WERI-Rb-1 (cell line): ENCODE data around the gene MS4A3.
"Not testable (repeated sequence)": the region's sequence is repeated elsewhere in the genome, so short reads cannot be mapped to it uniquely, and the experiment has no call there.

ENCODE experiments used
- DNase-seq: peaks from one replicate; pipeline ENCODE4 v3.0.0-alpha.2; 2020
- H3K27ac ChIP-seq: fragments of 250-450 bp; sonication (Bioruptor Pico); 2 replicates; pipeline ENCODE4 v1.5.1; 2020; ENCODE audit warnings: mild to moderate bottlenecking, moderate library complexity
- H3K27me3 ChIP-seq: fragments of 250-450 bp; sonication (Bioruptor Pico); 2 replicates; pipeline ENCODE4 v1.5.1; 2021; ENCODE audit warnings: mild to moderate bottlenecking, low read depth, moderate library complexity; ENCODE audit not compliant: insufficient read depth, severe bottlenecking
- H3K36me3 ChIP-seq: fragments of 250-450 bp; sonication (Bioruptor Pico); 2 replicates; pipeline ENCODE4 v1.5.1; 2020; ENCODE audit warnings: mild to moderate bottlenecking, moderate library complexity
- H3K4me3 ChIP-seq: 2 replicates; pipeline ENCODE4 v1.5.1; 2011; ENCODE audit warnings: low read depth, mild to moderate bottlenecking, control low read depth, low read length
- H3K9me3 ChIP-seq: fragments of 250-450 bp; sonication (Bioruptor Pico); 2 replicates; pipeline ENCODE4 v1.5.1; 2021; ENCODE audit warnings: mild to moderate bottlenecking, moderate library complexity; ENCODE audit not compliant: severe bottlenecking
- TF ChIP-seq, protein P1 (sequence below): IDR thresholded peaks from 2 replicates; pipeline ENCODE4 v1.5.1; 2011; ENCODE audit warnings: low read depth, mild to moderate bottlenecking, control low read depth, inconsistent platforms, low read length

Gene MS4A3

GRCh38 chr11:60087239-60087638, 30.8 kb downstream of the MS4A3 start:
- Histone ChIP-seq H3K9me3 (no peaks in the 10 kb centered on the region), H3K4me3 (no peak overlapping the region), H3K27ac (no peak overlapping the region), H3K27me3 (no peaks in the 10 kb centered on the region), H3K36me3 (no peaks in the 10 kb centered on the region)
- TF ChIP-seq, protein P1, sequence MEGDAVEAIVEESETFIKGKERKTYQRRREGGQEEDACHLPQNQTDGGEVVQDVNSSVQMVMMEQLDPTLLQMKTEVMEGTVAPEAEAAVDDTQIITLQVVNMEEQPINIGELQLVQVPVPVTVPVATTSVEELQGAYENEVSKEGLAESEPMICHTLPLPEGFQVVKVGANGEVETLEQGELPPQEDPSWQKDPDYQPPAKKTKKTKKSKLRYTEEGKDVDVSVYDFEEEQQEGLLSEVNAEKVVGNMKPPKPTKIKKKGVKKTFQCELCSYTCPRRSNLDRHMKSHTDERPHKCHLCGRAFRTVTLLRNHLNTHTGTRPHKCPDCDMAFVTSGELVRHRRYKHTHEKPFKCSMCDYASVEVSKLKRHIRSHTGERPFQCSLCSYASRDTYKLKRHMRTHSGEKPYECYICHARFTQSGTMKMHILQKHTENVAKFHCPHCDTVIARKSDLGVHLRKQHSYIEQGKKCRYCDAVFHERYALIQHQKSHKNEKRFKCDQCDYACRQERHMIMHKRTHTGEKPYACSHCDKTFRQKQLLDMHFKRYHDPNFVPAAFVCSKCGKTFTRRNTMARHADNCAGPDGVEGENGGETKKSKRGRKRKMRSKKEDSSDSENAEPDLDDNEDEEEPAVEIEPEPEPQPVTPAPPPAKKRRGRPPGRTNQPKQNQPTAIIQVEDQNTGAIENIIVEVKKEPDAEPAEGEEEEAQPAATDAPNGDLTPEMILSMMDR = no peak
- DNase-seq = no peak

DNA sequence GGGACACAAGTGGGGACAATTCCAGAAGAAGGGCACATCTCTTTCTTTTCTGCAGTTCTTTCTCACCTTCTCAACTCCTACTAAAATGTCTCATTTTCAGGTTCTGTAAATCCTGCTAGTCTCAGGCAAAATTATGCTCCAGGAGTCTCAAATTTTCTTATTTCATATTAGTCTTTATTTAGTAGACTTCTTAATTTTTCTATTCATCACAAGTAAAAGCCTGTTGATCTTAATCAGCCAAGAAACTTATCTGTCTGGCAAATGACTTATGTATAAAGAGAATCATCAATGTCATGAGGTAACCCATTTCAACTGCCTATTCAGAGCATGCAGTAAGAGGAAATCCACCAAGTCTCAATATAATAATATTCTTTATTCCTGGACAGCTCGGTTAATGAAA, 31.9 kb downstream of the MS4A3 start, which contains the start of gene MS4A2:
Gene MS4A2 (plus strand): TSS at position 301 of the 400 bp plus-strand sequence. CDS start 102 bp downstream, outside the sequence.
- Histone ChIP-seq H3K4me3 (no peak within 1 kb of the TSS), H3K27me3 (no peaks in the 10 kb centered on the region), H3K9me3 (no peaks in the 10 kb centered on the region), H3K36me3 (no peaks in the 10 kb centered on the region), H3K27ac (no peak within 1 kb of the TSS)
- DNase-seq = no peak
- TF ChIP-seq, protein P1 = no peak

GRCh38 chr11:60095477-60096120, 39.1 kb downstream of the MS4A3 start:
- no peaks in the 10 kb centered on the region for H3K36me3 ChIP-seq
- H3K27me3 ChIP-seq = no peaks in the 10 kb centered on the region
- DNase-seq = no peak
- no peak overlapping the region for H3K4me3 ChIP-seq
- TF ChIP-seq, protein P1 = no peak
- H3K27ac ChIP-seq = no peak overlapping the region
- no peaks in the 10 kb centered on the region for H3K9me3 ChIP-seq

DNA sequence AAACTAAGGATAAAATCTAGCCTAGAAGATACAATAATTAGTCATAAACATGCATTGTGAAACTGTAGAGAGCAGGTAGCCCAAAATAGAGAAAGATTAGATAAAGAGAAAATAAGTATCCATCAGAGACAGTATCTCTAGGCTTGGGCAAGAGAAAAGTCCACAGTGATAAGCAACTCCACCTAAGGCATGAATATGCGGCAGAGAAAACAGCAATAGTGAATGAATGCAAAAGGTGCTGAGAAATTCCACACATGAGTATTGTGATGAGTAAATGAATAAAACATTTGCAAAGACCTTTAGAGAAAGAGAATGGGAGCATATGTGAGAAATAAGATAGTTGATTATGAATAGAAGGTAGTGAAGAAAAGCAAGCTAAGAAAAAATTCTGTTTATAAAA, 40.7 kb downstream of the MS4A3 start:
- Histone ChIP-seq H3K27ac (no peak overlapping the region), H3K27me3 (no peaks in the 10 kb centered on the region), H3K9me3 (no peaks in the 10 kb centered on the region), H3K36me3 (no peaks in the 10 kb centered on the region), H3K4me3 (no peak overlapping the region)
- TF ChIP-seq, protein P1 = no peak
- no peak for DNase-seq

- DNase-seq = no peak
- H3K36me3 ChIP-seq = no peaks in the 10 kb centered on the region
- TF ChIP-seq, protein P1 = no peak
Observed at GRCh38 chr11:60098508-60098907, 42.0 kb downstream of the MS4A3 start.

GRCh38 chr11:60100516-60100915, 44.1 kb downstream of the MS4A3 start:
- TF ChIP-seq, protein P1 = no peak
- Histone ChIP-seq H3K4me3 (no peak overlapping the region), H3K27ac (no peak overlapping the region), H3K27me3 (no peaks in the 10 kb centered on the region), H3K9me3 (no peaks in the 10 kb centered on the region), H3K36me3 (no peaks in the 10 kb centered on the region)
- no peak for DNase-seq

More at GRCh38 chr11:60098508-60098907, 42.0 kb downstream of the MS4A3 start:
- no peaks in the 10 kb centered on the region for H3K9me3 ChIP-seq
- no peaks in the 10 kb centered on the region for H3K27me3 ChIP-seq
- no peak overlapping the region for H3K27ac ChIP-seq
- no peak overlapping the region for H3K4me3 ChIP-seq

- not testable (repeated sequence) for H3K4me3 ChIP-seq, H3K27me3 ChIP-seq, DNase-seq, H3K9me3 ChIP-seq, H3K36me3 ChIP-seq, H3K27ac ChIP-seq
Observed at GRCh38 chr11:60101368-60101767, 44.9 kb downstream of the MS4A3 start.

- H3K27ac ChIP-seq, H3K4me3 ChIP-seq, DNase-seq, H3K36me3 ChIP-seq, H3K27me3 ChIP-seq, H3K9me3 ChIP-seq: not testable (repeated sequence)
Observed at GRCh38 chr11:60104471-60105115, 48.1 kb downstream of the MS4A3 start.
